BLaER1 (cell line): ENCODE results near the gene CLEC4G.
"Not testable (repeated sequence)": the region's sequence is repeated elsewhere in the genome, so short reads cannot be mapped to it uniquely, and the experiment has no call there.

Source experiments
- H3K27ac ChIP-seq: shearing (Covaris generic); formaldehyde crosslinking; 2 replicates; pipeline ENCODE4 v1.8.1; 2022
- H3K27me3 ChIP-seq: shearing (Covaris generic); formaldehyde crosslinking; 2 replicates; pipeline ENCODE4 v1.8.1; 2022
- H3K36me3 ChIP-seq: shearing (Covaris generic); formaldehyde crosslinking; 2 replicates; pipeline ENCODE4 v1.8.1; 2022
- H3K4me1 ChIP-seq: shearing (Covaris generic); formaldehyde crosslinking; 2 replicates; pipeline ENCODE4 v1.8.1; 2022
- H3K4me2 ChIP-seq: shearing (Covaris generic); formaldehyde crosslinking; 2 replicates; pipeline ENCODE4 v1.8.1; 2022
- H3K4me3 ChIP-seq: shearing (Covaris generic); formaldehyde crosslinking; 2 replicates; pipeline ENCODE4 v1.8.1; 2022
- H3K9ac ChIP-seq: shearing (Covaris generic); formaldehyde crosslinking; 2 replicates; pipeline ENCODE4 v1.8.1; 2022
- H3K9me3 ChIP-seq: shearing (Covaris generic); formaldehyde crosslinking; 2 replicates; pipeline ENCODE4 v1.8.1; 2022
- H4K20me1 ChIP-seq: shearing (Covaris generic); formaldehyde crosslinking; 2 replicates; pipeline ENCODE4 v1.8.1; 2022
- Cebpa-rat ChIP-seq: shearing (Covaris generic); IDR thresholded peaks from 2 replicates; pipeline ENCODE4 v1.8.1; 2022

CLEC4G gene

GRCh38 chr19:7748171-7748570 lies 16.3 kb upstream of the CLEC4G start:
- TF ChIP-seq Cebpa-rat: no peak
- H3K4me3 ChIP-seq: no peak overlapping the region
- H4K20me1 ChIP-seq: no peaks in the 10 kb centered on the region
- H3K36me3 ChIP-seq: no peaks in the 10 kb centered on the region
- H3K9me3 ChIP-seq: peaks cover 6% of the 10 kb centered on the region; the same call in 1 of the 2 replicates
- peaks cover 37% of the 10 kb centered on the region for H3K4me1 ChIP-seq
- H3K27me3 ChIP-seq: no peaks in the 10 kb centered on the region
- no peak overlapping the region for H3K27ac ChIP-seq
- no peak overlapping the region for H3K4me2 ChIP-seq
- H3K9ac ChIP-seq: no peak overlapping the region

- Histone ChIP-seq H3K4me3 (no peak within 1 kb of the TSS), H3K9me3 (peaks cover 6% of the 10 kb centered on the region; the same call in 1 of the 2 replicates), H3K9ac (no peak within 1 kb of the TSS), H3K36me3 (no peaks in the 10 kb centered on the region), H3K27ac (no peak within 1 kb of the TSS), H3K4me2 (0 out of 2 replicates have a peak within 1 kb of the TSS, but pooled peaks have one; percentile 4), H3K27me3 (no peaks in the 10 kb centered on the region), H4K20me1 (no peaks in the 10 kb centered on the region), H3K4me1 (peaks cover 45% of the 10 kb centered on the region)
- TF ChIP-seq Cebpa-rat: no peak
These were observed 15.3 kb upstream of the CLEC4G start, which contains the start of gene CD209 for GRCh38 chr19:7746903-7747884. Gene CD209 (minus strand): TSS chr19:7747534. CDS start chr19:7747511, 23 bp downstream.

- not testable (repeated sequence) for H4K20me1 ChIP-seq, H3K27ac ChIP-seq, H3K27me3 ChIP-seq, H3K4me2 ChIP-seq, H3K36me3 ChIP-seq, H3K4me3 ChIP-seq, H3K9ac ChIP-seq, H3K9me3 ChIP-seq
- H3K4me1 ChIP-seq: peaks cover 41% of the 10 kb centered on the region
These were observed 14.4 kb upstream of the CLEC4G start for GRCh38 chr19:7746306-7746705.

GRCh38 chr19:7744871-7745650 lies 13.2 kb upstream of the CLEC4G start:
- Histone ChIP-seq H3K27ac (no peak overlapping the region), H4K20me1 (no peaks in the 10 kb centered on the region), H3K4me1 (peaks cover 35% of the 10 kb centered on the region), H3K4me2 (peak overlapping the region; percentile 45), H3K4me3 (no peak overlapping the region), H3K36me3 (no peaks in the 10 kb centered on the region), H3K9me3 (peaks cover 1% of the 10 kb centered on the region; the same call in 1 of the 2 replicates), H3K27me3 (no peaks in the 10 kb centered on the region), H3K9ac (no peak overlapping the region)
- no peak for TF ChIP-seq Cebpa-rat

- H3K9ac ChIP-seq: no peak overlapping the region
- no peaks in the 10 kb centered on the region for H3K27me3 ChIP-seq
- TF ChIP-seq Cebpa-rat: no peak
- peaks cover 42% of the 10 kb centered on the region for H3K4me1 ChIP-seq
- H3K27ac ChIP-seq: no peak overlapping the region
- peak overlapping the region; percentile 45 for H3K4me2 ChIP-seq
- H3K4me3 ChIP-seq: no peak overlapping the region
- no peaks in the 10 kb centered on the region for H4K20me1 ChIP-seq
- no peaks in the 10 kb centered on the region for H3K9me3 ChIP-seq
- H3K36me3 ChIP-seq: no peaks in the 10 kb centered on the region
These were observed 12.4 kb upstream of the CLEC4G start for GRCh38 chr19:7744199-7744786.

GRCh38 chr19:7743425-7743841 lies 11.5 kb upstream of the CLEC4G start:
- H3K36me3 ChIP-seq: no peaks in the 10 kb centered on the region
- H3K4me3 ChIP-seq: no peak overlapping the region
- no peak overlapping the region for H3K9ac ChIP-seq
- no peaks in the 10 kb centered on the region for H4K20me1 ChIP-seq
- H3K27me3 ChIP-seq: no peaks in the 10 kb centered on the region
- peak overlapping the region; percentile 45 for H3K4me2 ChIP-seq
- TF ChIP-seq Cebpa-rat: no peak
- no peak overlapping the region for H3K27ac ChIP-seq
- H3K9me3 ChIP-seq: no peaks in the 10 kb centered on the region
- peaks cover 47% of the 10 kb centered on the region for H3K4me1 ChIP-seq

GRCh38 chr19:7742991-7743390 lies 11.1 kb upstream of the CLEC4G start:
- Histone ChIP-seq H3K9ac (no peak overlapping the region), H3K4me1 (peaks cover 47% of the 10 kb centered on the region), H3K4me3 (no peak overlapping the region), H4K20me1 (no peaks in the 10 kb centered on the region), H3K9me3 (no peaks in the 10 kb centered on the region), H3K27ac (no peak overlapping the region), H3K36me3 (no peaks in the 10 kb centered on the region), H3K27me3 (no peaks in the 10 kb centered on the region), H3K4me2 (peak overlapping the region; percentile 45; the same call in 1 of the 2 replicates)
- no peak for TF ChIP-seq Cebpa-rat

GRCh38 chr19:7742575-7742974 lies 10.7 kb upstream of the CLEC4G start:
- H4K20me1 ChIP-seq: no peaks in the 10 kb centered on the region
- 0 out of 2 replicates have a peak overlapping the region, but pooled peaks have one; percentile 8 for H3K4me2 ChIP-seq
- H3K4me1 ChIP-seq: peaks cover 44% of the 10 kb centered on the region
- no peak overlapping the region for H3K4me3 ChIP-seq
- H3K9me3 ChIP-seq: no peaks in the 10 kb centered on the region
- no peaks in the 10 kb centered on the region for H3K36me3 ChIP-seq
- no peak overlapping the region for H3K27ac ChIP-seq
- H3K9ac ChIP-seq: no peak overlapping the region
- no peak for TF ChIP-seq Cebpa-rat
- H3K27me3 ChIP-seq: no peaks in the 10 kb centered on the region

GRCh38 chr19:7740682-7741054 lies 8.8 kb upstream of the CLEC4G start:
- TF ChIP-seq Cebpa-rat: no peak
- H3K9me3 ChIP-seq: no peaks in the 10 kb centered on the region
- no peaks in the 10 kb centered on the region for H3K36me3 ChIP-seq
- peaks cover 40% of the 10 kb centered on the region for H3K4me1 ChIP-seq
- H3K27me3 ChIP-seq: no peaks in the 10 kb centered on the region
- H3K27ac ChIP-seq: no peak overlapping the region
- H3K4me3 ChIP-seq: no peak overlapping the region
- no peak overlapping the region for H3K9ac ChIP-seq
- H4K20me1 ChIP-seq: no peaks in the 10 kb centered on the region
- H3K4me2 ChIP-seq: no peak overlapping the region
